KMS-11 (cell line): ENCODE data around the gene CSTB.

Experiments
- H2AFZ ChIP-seq: fragments of 200-600 bp; sonication (generic); 2 replicates; pipeline ENCODE4 v1.6.1; 2016; ENCODE audit warnings: antibody characterized with exemption, mixed run types, low read depth
- H3K27ac ChIP-seq: fragments of 200-600 bp; sonication (generic); 2 replicates; pipeline ENCODE4 v1.6.1; 2016; ENCODE audit warnings: mild to moderate bottlenecking, mixed run types
- H3K27me3 ChIP-seq: fragments of 200-600 bp; sonication (generic); 2 replicates; pipeline ENCODE4 v1.6.1; 2017; ENCODE audit warnings: mild to moderate bottlenecking, low read depth, mixed run types, moderate library complexity; ENCODE audit not compliant: insufficient read depth
- H3K36me3 ChIP-seq: fragments of 200-600 bp; sonication (generic); 2 replicates; pipeline ENCODE4 v1.6.1; 2017; ENCODE audit warnings: mild to moderate bottlenecking, mixed run types; ENCODE audit not compliant: insufficient read depth
- H3K4me1 ChIP-seq: fragments of 200-600 bp; sonication (generic); 2 replicates; pipeline ENCODE4 v1.6.1; 2016; ENCODE audit warnings: mild to moderate bottlenecking, low read depth, mixed run types; ENCODE audit not compliant: poor library complexity, severe bottlenecking
- H3K4me2 ChIP-seq: fragments of 200-600 bp; sonication (generic); 2 replicates; pipeline ENCODE4 v1.7.0; 2016; ENCODE audit warnings: mild to moderate bottlenecking, mixed run types
- H3K4me3 ChIP-seq: fragments of 200-600 bp; sonication (generic); IDR thresholded peaks from 2 replicates; pipeline ENCODE4 v1.6.1; 2017; ENCODE audit warnings: low read depth, low read length, mixed read lengths; ENCODE audit not compliant: insufficient read depth
- H3K79me2 ChIP-seq: fragments of 200-600 bp; sonication (generic); 2 replicates; pipeline ENCODE4 v1.6.1; 2016; ENCODE audit warnings: low read depth, mixed run types; ENCODE audit not compliant: insufficient read depth
- H3K9ac ChIP-seq: fragments of 200-600 bp; sonication (generic); 2 replicates; pipeline ENCODE4 v1.6.1; 2016; ENCODE audit warnings: mild to moderate bottlenecking, mixed run types
- H4K20me1 ChIP-seq: fragments of 200-600 bp; sonication (generic); 2 replicates; pipeline ENCODE4 v1.6.1; 2016; ENCODE audit warnings: mild to moderate bottlenecking, mixed run types; ENCODE audit not compliant: insufficient read depth
- TF ChIP-seq, protein P1 (sequence below): fragments of 200-600 bp; sonication (generic); conservative IDR thresholded peaks from 2 replicates; pipeline ENCODE4 v1.6.1; 2017; ENCODE audit warnings: low read depth, mild to moderate bottlenecking, antibody characterized with exemption, low read length, moderate library complexity, mixed read lengths

The CSTB gene

DNA sequence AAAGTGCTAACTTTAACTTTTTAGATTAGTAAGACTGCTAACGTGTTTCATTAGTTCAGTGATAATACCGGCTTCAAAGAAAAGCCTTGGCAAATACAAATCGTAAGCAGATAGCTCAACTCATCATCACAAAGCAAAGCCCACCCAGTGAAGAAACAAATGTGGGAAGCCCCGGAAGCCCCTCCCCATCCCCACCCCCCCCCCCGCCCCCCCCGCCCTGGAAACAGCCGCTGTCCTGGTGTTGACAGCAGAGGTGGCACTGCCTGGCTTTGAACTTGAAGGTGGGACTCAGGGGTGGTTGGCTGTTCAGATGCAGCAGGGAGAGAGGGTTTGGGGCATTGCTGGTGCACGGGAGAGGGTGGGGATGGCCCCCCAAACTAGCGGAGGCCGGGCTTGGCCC is 43.0 kb downstream of the CSTB start:
- Histone ChIP-seq H3K9ac (no peak overlapping the region), H3K27ac (no peak overlapping the region), H2AFZ (no peak overlapping the region), H3K79me2 (peaks cover 27% of the 10 kb centered on the region; the same call in 1 of the 2 replicates), H3K4me2 (no peak overlapping the region), H3K4me3 (no peak overlapping the region), H3K4me1 (no peaks in the 10 kb centered on the region), H4K20me1 (no peaks in the 10 kb centered on the region), H3K27me3 (no peaks in the 10 kb centered on the region), H3K36me3 (no peaks in the 10 kb centered on the region)
- TF ChIP-seq, protein P1, sequence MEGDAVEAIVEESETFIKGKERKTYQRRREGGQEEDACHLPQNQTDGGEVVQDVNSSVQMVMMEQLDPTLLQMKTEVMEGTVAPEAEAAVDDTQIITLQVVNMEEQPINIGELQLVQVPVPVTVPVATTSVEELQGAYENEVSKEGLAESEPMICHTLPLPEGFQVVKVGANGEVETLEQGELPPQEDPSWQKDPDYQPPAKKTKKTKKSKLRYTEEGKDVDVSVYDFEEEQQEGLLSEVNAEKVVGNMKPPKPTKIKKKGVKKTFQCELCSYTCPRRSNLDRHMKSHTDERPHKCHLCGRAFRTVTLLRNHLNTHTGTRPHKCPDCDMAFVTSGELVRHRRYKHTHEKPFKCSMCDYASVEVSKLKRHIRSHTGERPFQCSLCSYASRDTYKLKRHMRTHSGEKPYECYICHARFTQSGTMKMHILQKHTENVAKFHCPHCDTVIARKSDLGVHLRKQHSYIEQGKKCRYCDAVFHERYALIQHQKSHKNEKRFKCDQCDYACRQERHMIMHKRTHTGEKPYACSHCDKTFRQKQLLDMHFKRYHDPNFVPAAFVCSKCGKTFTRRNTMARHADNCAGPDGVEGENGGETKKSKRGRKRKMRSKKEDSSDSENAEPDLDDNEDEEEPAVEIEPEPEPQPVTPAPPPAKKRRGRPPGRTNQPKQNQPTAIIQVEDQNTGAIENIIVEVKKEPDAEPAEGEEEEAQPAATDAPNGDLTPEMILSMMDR, result no peak

DNA sequence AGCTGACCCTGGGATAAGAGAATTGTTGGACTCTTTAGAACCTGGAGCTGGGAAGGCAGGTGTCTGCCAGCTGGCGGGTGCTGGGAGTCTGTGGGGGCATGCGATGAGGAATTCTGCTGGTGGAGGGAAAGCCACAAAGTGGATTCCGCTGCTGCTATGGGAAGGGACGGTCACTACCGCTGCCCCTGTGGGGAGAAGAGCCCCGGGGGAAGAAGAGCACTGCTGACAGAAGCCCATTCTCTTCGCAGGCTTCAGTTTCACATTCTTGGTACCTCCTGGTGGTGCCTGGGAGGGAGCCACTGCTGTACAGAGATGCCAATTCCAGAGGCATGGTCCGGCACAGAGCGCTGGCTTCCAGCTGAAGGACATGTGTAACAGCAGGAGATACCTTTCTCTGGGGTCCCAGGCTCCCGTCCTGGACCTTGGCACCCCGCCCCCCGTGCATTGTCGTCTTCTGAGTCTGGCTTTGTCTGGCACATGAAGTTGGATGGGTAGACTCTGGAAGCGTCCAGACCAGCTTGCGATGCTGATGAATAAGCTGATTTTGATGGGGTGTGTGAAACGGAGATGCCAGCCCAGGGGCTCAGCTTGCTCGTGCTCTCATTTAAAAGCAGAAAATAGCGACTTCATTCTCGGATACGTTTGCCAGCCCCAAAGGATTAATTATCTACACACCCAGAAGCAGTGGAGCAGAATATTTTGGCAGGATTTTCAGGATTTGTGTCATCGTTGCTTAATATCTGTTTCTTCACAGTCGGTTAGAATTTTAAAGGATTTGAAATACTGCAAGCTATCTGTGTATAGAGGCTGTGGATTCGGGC is 44.0 kb downstream of the CSTB start:
- no peaks in the 10 kb centered on the region for H3K4me1 ChIP-seq
- H3K4me2 ChIP-seq, result no peak overlapping the region
- no peak overlapping the region for H3K9ac ChIP-seq
- no peaks in the 10 kb centered on the region for H3K36me3 ChIP-seq
- peaks cover 37% of the 10 kb centered on the region for H3K79me2 ChIP-seq
- H2AFZ ChIP-seq, result no peak overlapping the region
- no peaks in the 10 kb centered on the region for H4K20me1 ChIP-seq
- no peaks in the 10 kb centered on the region for H3K27me3 ChIP-seq
- TF ChIP-seq, protein P1, result no peak
- no peak overlapping the region for H3K27ac ChIP-seq
- H3K4me3 ChIP-seq, result no peak overlapping the region

DNA sequence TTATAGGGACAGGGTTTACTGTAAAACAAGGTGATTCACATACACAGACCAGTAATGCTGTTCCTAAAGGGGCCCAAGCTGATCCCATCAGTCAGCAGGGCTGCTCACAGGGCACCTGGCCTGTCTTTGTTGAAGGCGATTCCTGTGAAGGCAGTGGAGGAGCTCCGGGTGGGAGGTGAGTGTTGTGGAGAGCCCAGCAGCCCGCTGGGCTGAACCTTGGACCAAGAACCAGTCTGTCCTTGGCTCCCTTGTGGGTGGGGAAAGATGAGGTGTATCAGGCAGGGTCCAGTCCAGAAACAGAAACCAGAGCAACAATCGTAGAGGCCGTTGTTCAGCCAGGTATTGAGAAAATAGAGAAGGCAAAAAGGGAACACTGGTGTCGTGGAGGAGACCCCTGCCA is 44.6 kb downstream of the CSTB start:
- no peak overlapping the region for H3K9ac ChIP-seq
- TF ChIP-seq, protein P1, result no peak
- no peak overlapping the region for H2AFZ ChIP-seq
- no peaks in the 10 kb centered on the region for H3K36me3 ChIP-seq
- no peaks in the 10 kb centered on the region for H3K4me1 ChIP-seq
- H3K79me2 ChIP-seq, result peaks cover 43% of the 10 kb centered on the region
- H3K27me3 ChIP-seq, result no peaks in the 10 kb centered on the region
- no peaks in the 10 kb centered on the region for H4K20me1 ChIP-seq
- H3K4me3 ChIP-seq, result no peak overlapping the region
- no peak overlapping the region for H3K27ac ChIP-seq
- H3K4me2 ChIP-seq, result no peak overlapping the region

DNA sequence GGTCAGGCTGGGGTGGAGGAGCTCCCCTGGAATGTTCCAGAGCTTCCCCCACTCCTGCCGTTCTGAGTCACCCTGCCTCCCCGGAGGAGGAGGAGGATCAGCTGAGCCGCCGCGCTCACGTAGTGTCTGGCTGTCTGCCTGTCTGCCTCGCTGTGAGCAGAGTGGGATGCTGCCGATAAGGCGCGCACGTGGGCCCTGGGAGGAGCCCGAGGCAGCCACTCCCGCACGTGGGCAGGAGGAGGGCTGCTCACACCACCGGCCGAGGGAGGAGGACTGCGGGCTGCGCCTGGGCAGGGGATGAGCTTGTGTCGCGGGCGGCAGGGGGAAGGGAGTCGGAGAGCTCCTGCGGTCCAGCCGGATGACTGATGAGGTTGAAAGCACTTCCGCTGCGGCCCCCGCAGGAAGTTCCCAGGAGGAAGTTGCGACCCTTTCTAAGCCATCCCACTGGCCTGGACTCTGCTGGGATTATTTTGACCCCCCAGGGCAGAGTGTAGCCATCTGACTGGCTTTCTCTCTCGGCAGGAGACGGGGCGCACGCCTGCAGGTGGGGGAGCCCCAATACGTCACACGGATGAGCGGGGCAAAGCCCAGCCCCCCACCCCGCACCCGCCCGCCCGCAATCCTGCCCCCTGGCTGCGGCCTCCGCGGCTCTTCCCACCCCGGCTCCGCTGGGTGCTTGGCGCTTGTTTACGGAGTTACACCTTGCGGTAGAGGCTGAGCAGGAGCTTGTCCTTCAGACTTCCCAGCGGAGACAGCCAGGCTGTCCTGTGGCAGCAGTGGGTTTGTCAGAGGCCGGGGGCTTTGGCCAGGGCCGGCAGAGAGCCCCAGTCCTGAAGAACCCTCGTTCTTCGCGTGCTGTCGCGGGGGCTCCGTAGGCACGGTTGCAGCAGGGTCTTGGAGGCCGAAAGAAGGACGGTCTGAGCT is 47.4 kb downstream of the CSTB start:
- TF ChIP-seq, protein P1, result no peak
- Histone ChIP-seq H2AFZ (no peak overlapping the region), H3K79me2 (peaks cover 50% of the 10 kb centered on the region), H3K36me3 (no peaks in the 10 kb centered on the region), H3K9ac (no peak overlapping the region), H4K20me1 (no peaks in the 10 kb centered on the region), H3K27me3 (no peaks in the 10 kb centered on the region), H3K27ac (no peak overlapping the region), H3K4me3 (no peak overlapping the region), H3K4me1 (no peaks in the 10 kb centered on the region), H3K4me2 (no peak overlapping the region)
